OCI-LY3 (cell line): ENCODE data around the gene GINS1.

Source experiments
- EZH2phosphoT487 ChIP-seq: fragments of 200-600 bp; shearing (Covaris generic); IDR thresholded peaks from 2 replicates; pipeline ENCODE4 v1.6.1; 2018; ENCODE audit warnings: antibody characterized with exemption, mixed run types, low read depth
- TF ChIP-seq, protein P1 (sequence below): fragments of 200-600, 300-600 bp; sonication (generic); IDR thresholded peaks from 2 replicates; pipeline ENCODE4 v1.5.1; 2014; ENCODE audit warnings: antibody characterized with exemption, low read length, low read depth

DNA sequence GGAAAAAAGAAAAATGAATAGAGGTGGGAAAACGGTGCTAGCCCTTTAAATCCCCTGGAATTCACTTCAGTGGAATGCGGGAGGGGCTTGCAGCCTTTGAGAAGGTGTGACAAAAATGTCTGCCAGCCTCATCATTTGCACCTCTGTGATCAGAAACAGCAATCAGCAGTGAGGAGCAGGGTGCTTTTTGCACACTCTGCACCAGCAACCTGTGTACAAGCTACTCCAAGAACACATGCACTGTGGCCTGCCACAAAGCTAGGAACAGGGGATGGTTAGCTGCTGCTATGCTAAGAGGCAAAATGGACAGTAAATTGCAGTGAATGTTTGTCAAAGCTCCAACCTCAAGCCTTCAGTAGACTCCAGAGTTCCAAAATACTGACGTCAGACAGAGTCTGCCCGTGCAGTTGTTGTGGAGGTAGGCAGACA is 29.7 kb downstream of the GINS1 start:
- TF ChIP-seq, protein P1, sequence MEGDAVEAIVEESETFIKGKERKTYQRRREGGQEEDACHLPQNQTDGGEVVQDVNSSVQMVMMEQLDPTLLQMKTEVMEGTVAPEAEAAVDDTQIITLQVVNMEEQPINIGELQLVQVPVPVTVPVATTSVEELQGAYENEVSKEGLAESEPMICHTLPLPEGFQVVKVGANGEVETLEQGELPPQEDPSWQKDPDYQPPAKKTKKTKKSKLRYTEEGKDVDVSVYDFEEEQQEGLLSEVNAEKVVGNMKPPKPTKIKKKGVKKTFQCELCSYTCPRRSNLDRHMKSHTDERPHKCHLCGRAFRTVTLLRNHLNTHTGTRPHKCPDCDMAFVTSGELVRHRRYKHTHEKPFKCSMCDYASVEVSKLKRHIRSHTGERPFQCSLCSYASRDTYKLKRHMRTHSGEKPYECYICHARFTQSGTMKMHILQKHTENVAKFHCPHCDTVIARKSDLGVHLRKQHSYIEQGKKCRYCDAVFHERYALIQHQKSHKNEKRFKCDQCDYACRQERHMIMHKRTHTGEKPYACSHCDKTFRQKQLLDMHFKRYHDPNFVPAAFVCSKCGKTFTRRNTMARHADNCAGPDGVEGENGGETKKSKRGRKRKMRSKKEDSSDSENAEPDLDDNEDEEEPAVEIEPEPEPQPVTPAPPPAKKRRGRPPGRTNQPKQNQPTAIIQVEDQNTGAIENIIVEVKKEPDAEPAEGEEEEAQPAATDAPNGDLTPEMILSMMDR, result no peak
- no peak for TF ChIP-seq EZH2phosphoT487
